HG03175 (cell line): ENCODE measurements around the gene SLC39A6.
A peak's percentile ranks its signal among the peaks of the same experiment; 100 is the strongest.
"Not testable (repeated sequence)": the region's sequence is repeated elsewhere in the genome, so short reads cannot be mapped to it uniquely, and the experiment has no call there.

ENCODE experiments used
- ATAC-seq: cut with Tn5 transposase; IDR thresholded peaks from one replicate; pipeline ENCODE4 v1.9.1; 2021; ENCODE audit warnings: mild to moderate bottlenecking, moderate library complexity; ENCODE audit not compliant: unreplicated experiment

SLC39A6 gene

GRCh38 chr18:36139245-36139644, 10.1 kb upstream of the SLC39A6 start:
- no peak for ATAC-seq

GRCh38 chr18:36135264-36135663, 6.1 kb upstream of the SLC39A6 start:
- no peak for ATAC-seq

- no peak for ATAC-seq
Measured at GRCh38 chr18:36132756-36133155, 3.6 kb upstream of the SLC39A6 start.

GRCh38 chr18:36131692-36132483, 2.7 kb upstream of the SLC39A6 start:
- ATAC-seq = no peak

- ATAC-seq = no peak
Measured at GRCh38 chr18:36130883-36131653, 1.9 kb upstream of the SLC39A6 start.

GRCh38 chr18:36130039-36130831, 1.1 kb upstream of the SLC39A6 start:
- peak; percentile 23 for ATAC-seq

GRCh38 chr18:36128907-36129299, 237 bp downstream of the SLC39A6 start:
- ATAC-seq = peak; percentile 7

- no peak for ATAC-seq
Measured at GRCh38 chr18:36128530-36128870, 640 bp downstream of the SLC39A6 start.

- ATAC-seq = no peak
Measured at GRCh38 chr18:36127836-36128529, 1.2 kb downstream of the SLC39A6 start.

- ATAC-seq = no peak
Measured at GRCh38 chr18:36126668-36127067, 2.5 kb downstream of the SLC39A6 start.

GRCh38 chr18:36124841-36125240, 4.3 kb downstream of the SLC39A6 start:
- no peak for ATAC-seq

- no peak for ATAC-seq
Measured at GRCh38 chr18:36120297-36120696, 8.8 kb downstream of the SLC39A6 start.

- ATAC-seq = not testable (repeated sequence)
Measured at GRCh38 chr18:36116771-36117170, 12.4 kb downstream of the SLC39A6 start.

GRCh38 chr18:36114738-36115137, 14.4 kb downstream of the SLC39A6 start:
- ATAC-seq = no peak

- ATAC-seq = no peak
Measured at GRCh38 chr18:36114251-36114650, 14.9 kb downstream of the SLC39A6 start.

- ATAC-seq = no peak
Measured at GRCh38 chr18:36112302-36112701, 16.8 kb downstream of the SLC39A6 start.

GRCh38 chr18:36109737-36110136, 19.4 kb downstream of the SLC39A6 start:
- ATAC-seq = no peak

GRCh38 chr18:36108601-36109000, 20.5 kb downstream of the SLC39A6 start:
- no peak for ATAC-seq

- ATAC-seq = no peak
Measured at GRCh38 chr18:36108196-36108595, 20.9 kb downstream of the SLC39A6 start.

- ATAC-seq = no peak
Measured at GRCh38 chr18:36107477-36107876, 21.7 kb downstream of the SLC39A6 start.

- no peak for ATAC-seq
Measured at GRCh38 chr18:36104749-36105148, 24.4 kb downstream of the SLC39A6 start.
